HG02884 (cell line): Measurements from ENCODE around the gene CARNS1.

Experiments used
- ATAC-seq: cut with Tn5 transposase; IDR thresholded peaks from one replicate; pipeline ENCODE4 v1.9.1; 2021; ENCODE audit warnings: mild to moderate bottlenecking, moderate library complexity; ENCODE audit not compliant: unreplicated experiment

CARNS1 gene

DNA sequence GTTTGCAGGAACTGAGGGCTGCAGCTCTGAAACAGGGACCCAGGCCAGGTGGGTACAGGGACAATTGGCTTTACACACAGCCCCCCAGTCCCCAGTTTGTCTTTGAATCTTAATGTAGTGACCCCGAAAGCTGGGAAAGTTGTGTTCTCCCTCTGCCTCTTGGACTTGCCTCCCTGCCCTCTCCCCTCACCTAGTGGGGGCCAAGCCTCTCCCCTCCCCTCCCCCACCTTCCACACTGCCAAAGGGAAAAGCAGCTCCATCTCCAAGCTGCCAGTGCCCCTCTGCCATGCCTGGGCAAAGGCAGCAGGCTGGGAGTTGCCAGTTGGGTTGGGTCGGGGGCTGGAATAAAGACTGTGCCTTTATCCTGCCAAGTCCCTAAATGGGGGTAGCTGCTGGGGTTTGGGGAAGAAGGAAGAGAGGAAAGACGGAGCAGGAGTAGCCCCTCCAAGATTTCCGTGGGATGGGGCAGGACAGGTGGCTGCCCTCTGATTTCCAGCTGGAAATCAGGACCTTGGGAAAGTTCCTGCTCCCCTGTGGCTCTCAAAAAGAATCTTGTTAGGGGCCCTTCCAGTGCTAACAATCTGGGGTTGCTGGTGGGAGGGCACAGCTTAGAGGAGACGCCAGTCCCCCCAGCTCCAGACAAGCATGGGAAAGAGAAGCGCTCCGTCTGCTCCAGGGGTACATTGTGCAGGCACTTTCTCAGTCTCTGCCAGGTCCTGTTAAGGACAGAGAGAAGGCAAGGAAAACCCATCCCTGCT lies 39.2 kb upstream of the CARNS1 start:
- ATAC-seq, result no peak

- no peak for ATAC-seq
These were observed 38.3 kb upstream of the CARNS1 start for GRCh38 chr11:67376873-67377808.

- ATAC-seq, result no peak
These were observed 36.9 kb upstream of the CARNS1 start for GRCh38 chr11:67378544-67378943.

GRCh38 chr11:67379061-67380058 lies 36.1 kb upstream of the CARNS1 start:
- no peak for ATAC-seq

DNA sequence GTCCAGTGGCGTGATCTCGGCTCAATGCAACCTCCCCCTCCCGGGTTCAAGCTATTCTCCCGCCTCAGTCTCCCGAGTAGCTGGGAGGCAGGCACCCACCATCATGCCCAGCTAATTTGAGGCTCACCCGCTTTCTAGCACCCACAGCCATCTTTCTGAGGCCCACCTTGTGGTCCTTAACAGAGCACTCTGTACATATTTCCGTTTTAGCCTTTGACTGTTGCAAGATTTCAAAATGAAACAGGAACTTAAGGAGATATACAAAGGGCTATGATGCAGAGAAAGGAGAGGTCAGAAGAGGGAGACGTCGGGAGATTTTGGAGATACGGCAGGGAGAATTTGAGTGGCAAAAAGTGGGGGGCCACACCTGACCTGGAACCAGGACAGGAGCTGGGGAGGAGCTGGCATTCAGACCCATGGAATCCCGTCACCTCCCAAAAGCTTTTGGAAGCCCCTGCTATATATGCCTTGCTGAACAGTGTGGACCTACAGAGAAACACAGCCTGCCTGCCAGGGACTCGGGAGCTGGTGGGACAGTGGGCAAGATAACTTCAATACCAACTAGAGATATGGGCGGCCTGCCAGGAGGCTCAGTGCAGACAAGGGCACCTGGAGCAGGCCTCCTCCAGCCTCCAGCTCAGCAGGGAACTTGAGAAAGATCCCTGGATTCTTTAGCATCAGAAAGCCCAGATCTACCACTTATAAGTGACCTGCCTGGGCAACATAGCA lies 34.1 kb upstream of the CARNS1 start:
- ATAC-seq, result no peak

DNA sequence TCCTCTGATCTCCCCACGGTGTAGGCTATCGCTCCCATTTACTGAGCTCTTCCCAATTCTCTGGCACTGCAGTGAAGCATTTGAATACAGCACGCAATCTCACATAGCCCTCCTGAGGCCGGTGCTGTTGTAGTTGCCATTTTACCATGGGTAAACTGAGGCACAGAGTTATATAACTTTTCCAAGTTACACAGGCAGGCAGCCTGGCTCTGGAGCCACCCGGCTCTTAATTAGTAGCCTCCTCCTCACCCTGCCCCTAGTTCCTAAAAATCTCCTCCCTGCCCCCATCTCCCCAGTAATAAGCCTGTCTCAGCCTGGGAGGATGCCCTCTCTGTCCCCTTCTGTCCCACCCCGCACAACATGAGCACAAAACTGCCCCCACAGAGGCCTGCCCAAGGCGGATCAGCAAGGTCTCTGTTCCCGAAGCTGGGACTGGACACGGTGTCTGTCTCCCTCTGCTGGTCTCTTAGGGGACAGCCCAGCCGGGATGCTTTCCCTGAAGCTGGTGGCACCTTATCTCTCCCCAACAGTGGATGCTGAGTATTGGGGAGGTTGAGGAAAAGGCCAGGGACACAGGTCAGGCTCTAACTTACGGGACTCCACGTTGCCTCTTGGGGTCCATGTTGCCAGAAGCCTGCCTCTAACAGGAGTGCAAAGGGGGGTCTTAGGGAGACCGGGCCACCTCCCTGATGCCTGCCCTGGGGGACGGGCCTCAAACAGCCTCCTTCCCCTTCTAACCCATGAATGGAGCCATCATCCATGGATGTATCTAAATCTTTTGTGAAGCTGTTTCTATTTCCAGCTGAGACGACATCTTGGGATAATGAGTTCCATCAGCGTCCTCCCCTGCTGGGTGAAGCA lies 33.0 kb upstream of the CARNS1 start:
- ATAC-seq, result no peak

DNA sequence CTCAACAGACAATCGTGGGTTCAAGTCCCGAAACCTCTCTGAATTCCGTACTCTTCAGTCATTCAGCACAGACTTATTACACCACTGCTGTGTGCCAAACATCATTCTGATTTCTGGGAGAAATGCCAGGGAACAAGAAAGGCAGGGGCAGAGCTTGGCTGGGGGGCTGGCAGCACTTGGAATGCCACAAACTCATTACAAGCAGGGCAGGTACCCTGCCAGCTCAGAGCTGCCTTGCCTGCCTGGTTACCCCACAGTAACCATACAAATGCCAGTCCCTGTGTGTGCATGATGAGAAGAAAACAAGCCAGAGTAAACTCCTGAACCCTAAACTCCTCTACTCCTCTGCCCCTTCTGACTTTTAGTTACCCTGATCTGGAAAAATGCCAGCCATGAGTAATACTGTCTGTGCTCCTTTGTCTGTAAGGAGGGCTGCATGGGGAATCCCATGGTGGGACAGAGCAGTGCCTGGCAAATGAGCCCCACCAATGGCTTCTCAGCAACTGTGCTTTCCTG lies 30.6 kb upstream of the CARNS1 start:
- no peak for ATAC-seq

GRCh38 chr11:67387069-67387468 lies 28.4 kb upstream of the CARNS1 start:
- ATAC-seq, result no peak

DNA sequence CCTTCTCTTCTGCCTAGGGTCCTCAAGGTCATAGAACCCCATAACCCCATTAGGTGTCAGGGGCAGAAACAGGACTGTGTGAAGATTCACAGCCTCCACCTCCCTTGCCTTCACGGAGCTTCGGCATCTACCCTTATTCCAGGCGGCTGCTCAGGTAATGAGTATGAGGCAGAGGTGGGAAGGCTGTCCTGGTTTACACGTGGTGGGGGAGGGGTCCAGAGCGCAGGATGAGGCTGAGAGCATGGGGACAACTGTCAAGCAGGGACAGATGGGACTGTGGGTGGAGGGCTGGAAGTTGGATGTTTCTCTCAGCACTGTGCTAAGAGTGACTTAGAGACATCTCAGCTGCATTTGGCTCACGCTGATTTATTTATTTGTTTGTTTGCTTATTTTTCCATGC lies 28.0 kb upstream of the CARNS1 start:
- ATAC-seq, result no peak

GRCh38 chr11:67389477-67389876 lies 26.0 kb upstream of the CARNS1 start:
- ATAC-seq, result no peak

DNA sequence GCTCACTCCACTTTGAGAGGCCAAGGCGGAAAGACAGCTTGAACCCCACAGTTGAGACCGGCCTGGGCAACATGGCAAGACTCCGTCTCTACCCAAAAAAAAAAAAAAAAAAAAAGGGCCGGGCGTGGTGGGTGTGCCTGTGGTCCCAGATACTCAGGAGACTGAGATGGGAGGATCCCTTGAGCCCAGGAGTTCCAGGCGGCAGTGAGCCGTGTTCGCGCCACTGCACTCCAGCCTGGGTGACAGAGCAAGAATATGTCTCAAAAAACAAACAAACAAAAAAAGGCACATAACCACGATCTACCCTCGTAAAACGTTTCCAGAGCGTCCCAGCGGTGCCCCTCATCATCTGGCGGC lies 24.6 kb upstream of the CARNS1 start:
- no peak for ATAC-seq

DNA sequence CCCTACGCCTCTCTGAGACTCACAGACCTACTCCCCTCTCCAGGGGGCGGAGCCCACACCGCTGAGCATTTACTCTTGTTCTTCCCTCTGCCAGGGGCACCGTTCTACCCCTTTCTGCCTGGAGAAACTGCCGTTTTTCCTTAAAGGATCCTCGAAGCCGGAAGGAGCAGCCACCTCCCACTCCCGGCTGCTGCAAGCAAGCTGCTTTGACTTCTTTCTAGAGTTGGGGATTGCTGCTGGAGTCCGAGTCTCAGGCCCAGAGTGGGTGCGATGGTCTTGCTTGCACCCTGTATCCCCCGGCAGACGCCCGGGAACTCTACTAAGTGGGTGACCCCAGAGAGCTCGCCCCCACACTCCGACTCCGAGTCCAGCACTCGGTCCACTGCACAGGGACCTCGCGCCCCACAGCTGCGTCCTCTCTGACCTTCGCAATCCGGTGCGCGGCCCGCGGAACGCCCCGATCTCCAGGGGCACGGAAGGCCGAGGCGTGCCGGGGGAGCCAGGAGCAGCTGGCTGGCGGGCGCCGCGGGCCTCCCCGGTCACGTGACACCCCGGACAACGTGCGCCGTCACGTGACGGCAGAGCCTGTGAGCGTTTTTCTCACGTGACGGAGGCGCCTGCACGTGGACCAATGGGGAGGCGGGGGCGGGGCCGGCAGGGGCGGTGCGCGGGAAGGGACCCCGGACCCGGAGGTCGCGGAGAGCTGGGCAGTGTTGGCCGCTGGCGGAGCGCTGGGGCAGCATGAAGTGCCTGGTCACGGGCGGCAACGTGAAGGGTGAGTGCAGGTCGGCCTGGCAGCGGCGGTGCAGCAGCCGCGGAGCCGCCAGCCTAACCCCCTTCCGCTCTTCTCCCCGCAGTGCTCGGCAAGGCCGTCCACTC lies 23.9 kb upstream of the CARNS1 start, which contains the start of gene RAD9A:
TSS of gene RAD9A (plus strand) at position 683 of the 879 bp plus-strand sequence. CDS start at position 742, 59 bp downstream.
- ATAC-seq, result peak; percentile 56

DNA sequence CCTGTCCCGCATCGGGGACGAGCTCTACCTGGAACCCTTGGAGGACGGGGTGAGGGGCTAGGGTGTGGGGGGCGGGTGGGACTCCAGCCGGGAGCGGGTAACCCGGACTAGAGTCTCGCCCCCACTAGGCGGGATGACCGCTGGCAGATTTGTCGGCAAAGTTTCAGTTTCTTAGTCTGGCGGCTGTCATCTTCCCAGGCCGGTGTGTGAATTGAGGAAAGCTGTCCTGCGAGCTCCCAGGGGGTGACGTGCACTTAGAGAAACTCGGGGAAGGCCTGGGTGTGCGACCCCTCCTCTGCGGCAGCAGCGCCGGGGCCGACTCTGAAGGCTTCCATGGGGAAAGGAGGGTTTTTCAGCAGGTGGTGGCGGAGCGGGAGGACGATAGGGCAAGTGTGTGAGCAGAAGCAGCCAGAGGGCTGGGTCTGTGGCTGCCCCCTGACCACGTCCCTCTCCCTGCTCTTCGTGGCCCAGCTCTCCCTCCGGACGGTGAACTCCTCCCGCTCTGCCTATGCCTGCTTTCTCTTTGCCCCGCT lies 23.2 kb upstream of the CARNS1 start:
- ATAC-seq, result no peak

DNA sequence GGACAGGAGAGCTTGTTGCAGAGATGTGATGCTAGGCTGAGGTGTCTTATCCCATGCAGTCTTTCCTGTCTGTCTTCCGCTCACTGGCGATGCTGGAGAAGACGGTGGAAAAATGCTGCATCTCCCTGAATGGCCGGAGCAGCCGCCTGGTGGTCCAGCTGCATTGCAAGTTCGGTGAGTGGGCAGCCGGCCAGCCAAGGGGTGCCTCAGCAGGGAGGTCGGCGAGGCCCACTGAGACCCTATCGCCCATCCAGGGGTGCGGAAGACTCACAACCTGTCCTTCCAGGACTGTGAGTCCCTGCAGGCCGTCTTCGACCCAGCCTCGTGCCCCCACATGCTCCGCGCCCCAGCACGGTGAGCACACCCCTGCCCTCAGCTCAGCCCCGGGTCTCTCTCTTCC lies 22.0 kb upstream of the CARNS1 start:
- ATAC-seq, result no peak

- no peak for ATAC-seq
These were observed 21.5 kb upstream of the CARNS1 start for GRCh38 chr11:67393990-67394389.

DNA sequence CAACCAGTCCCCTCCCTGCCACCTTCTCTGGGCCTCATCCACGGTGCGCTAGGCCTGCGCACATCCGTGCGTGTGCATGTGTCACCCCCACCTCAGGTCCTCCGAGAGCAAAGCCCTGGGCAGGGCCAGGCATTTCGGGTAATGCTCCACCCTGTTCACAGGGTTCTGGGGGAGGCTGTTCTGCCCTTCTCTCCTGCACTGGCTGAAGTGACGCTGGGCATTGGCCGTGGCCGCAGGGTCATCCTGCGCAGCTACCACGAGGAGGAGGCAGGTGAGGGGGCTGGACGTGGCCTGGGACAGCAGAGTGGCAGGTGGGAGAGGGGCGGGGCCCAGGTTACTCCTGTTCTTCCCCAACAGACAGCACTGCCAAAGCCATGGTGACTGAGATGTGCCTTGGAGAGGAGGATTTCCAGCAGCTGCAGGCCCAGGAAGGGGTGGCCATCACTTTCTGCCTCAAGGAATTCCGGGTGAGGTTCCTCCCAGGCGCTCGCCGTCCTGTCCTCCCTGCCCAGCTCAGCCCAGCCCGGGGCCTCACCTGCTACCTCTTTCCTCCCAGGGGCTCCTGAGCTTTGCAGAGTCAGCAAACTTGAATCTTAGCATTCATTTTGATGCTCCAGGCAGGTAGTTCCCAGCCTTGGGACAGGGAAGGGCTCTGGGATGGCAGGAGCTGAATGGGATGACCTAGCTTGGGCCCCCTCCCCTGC lies 19.8 kb upstream of the CARNS1 start:
- no peak for ATAC-seq

- ATAC-seq, result no peak
These were observed 19.3 kb upstream of the CARNS1 start for GRCh38 chr11:67396259-67396581.
